HG03103 (cell line): ENCODE data around the gene TRIO.
A peak's percentile ranks its signal among the peaks of the same experiment; 100 is the strongest.
"Not testable (repeated sequence)": the region's sequence is repeated elsewhere in the genome, so short reads cannot be mapped to it uniquely, and the experiment has no call there.

ENCODE experiments used
- ATAC-seq: cut with Tn5 transposase; IDR thresholded peaks from one replicate; pipeline ENCODE4 v1.9.1; 2021; ENCODE audit warnings: low read depth; ENCODE audit not compliant: unreplicated experiment

TRIO gene

GRCh38 chr5:14142827-14143545 is at the start of gene TRIO:
TRIO (plus strand) TSS chr5:14143342; CDS start chr5:14143726, 384 bp downstream.
- ATAC-seq: peak; percentile 35

DNA sequence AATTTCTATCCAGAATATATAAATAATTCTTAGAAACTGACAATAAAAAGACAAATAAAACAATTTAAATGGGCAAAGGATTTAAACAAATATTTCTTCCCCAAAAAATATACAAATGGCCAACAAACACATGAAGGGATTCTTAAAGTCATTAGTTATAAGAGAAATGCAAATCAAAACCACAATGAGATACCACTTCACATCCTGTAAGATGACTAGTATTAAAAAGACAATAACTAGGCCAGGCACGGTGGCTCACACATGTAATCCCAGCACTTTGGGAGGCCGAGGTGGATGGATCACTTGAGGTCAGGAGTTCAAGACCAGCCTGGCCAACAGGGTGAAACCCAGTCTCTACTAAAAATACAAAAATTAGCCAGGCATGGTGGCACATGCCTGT is 45.8 kb upstream of the TRIO start:
- ATAC-seq: not testable (repeated sequence)

DNA sequence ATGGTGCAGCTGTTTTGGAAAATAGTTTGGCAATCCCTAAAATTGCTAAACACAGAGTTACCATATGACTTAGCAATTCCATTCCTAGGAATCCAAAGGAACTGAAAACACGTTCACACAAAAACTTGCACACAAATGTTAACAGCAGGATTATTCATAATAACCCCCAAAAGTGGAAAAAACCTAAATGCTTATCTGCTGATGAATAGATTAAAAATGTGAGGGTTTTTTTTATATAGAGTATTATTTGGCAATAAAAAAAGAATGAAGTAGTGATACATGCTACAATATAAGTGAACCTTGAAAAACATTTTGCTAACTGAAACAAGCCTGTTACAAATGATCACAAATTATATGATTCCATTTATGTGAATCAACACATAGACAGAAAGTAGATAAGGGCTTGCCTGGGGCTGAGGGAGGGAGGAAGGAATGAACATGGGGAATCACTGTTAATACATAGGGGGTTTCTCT is 45.1 kb upstream of the TRIO start:
- no peak for ATAC-seq

- ATAC-seq: no peak
Measured at GRCh38 chr5:14100281-14100680, 42.9 kb upstream of the TRIO start.

- no peak for ATAC-seq
Measured at GRCh38 chr5:14101922-14102321, 41.2 kb upstream of the TRIO start.

DNA sequence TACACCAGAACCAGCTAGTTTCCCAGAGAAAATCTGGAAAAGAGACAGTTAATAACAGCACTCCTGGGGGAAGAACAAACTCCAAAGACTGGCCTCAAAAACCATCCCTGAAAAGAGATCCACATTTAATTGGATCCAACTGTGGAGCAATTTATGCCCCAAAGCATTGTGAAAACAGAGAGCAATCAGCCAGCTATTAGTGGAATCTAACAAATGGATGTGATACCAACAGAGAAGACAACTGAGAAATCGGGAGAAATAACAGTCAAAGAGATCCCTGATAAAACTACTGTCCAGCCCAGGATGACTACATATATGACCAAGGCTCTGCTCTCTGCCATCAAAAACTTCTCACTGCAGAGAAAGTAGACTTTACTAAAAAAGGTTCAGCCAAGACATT is 40.5 kb upstream of the TRIO start:
- no peak for ATAC-seq

- no peak for ATAC-seq
Measured at GRCh38 chr5:14105718-14106410, 37.3 kb upstream of the TRIO start.

DNA sequence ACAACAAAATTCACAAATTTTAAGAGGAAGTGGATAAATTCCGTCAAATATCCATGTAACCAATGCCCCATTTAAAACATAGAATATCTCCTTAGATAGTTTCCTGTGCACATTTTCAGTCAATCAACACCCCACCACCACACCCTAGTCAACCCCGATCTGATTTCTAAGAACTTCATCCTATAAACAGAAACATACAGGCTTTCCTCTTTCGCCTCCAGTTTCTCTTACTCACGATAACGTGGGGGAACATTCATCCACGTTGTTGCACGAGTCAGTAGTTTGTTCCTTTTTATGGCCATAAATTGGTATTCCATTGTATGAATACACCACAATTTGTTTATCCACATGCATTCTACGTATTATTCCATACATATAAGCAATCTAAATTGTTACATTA is 35.6 kb upstream of the TRIO start:
- ATAC-seq: no peak

DNA sequence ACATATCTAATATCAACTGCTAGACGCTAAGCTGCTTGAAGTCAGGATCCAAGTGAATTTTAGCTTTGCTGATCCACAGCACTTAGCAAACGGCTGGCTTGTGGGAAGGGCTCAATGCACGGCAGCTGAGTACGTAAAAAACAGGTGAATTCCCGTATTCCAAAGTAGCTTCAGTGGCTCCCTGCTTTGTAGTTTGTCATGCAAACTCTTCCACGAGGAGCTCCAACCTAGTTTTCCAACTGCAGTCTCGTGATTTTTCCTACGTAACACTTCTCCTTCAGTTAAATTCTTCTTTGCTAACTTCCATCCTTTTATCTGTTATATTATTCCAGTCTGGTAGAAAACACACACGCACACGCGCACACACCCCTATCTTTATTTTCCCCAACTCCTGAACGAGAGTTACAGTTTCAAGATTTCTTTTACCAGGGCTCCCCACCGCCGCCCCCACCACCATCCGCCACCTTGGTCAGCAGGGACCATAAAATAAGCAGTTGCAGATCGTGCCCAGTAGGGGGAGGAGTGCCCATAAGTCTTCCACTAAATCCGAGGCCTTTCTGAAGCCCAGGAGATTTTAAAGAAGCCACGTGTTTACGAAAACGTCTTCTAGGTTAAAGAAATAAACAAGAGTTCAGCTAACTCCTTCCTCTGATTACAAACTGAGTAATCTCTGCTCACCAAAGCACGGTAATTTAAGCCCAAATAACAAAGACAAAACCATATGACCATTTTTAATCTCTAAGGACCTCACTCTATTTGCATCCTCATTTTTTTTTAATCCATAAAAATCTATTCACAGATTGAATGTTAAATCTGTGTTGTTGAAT is 34.8 kb upstream of the TRIO start:
- peak; percentile 58 for ATAC-seq

DNA sequence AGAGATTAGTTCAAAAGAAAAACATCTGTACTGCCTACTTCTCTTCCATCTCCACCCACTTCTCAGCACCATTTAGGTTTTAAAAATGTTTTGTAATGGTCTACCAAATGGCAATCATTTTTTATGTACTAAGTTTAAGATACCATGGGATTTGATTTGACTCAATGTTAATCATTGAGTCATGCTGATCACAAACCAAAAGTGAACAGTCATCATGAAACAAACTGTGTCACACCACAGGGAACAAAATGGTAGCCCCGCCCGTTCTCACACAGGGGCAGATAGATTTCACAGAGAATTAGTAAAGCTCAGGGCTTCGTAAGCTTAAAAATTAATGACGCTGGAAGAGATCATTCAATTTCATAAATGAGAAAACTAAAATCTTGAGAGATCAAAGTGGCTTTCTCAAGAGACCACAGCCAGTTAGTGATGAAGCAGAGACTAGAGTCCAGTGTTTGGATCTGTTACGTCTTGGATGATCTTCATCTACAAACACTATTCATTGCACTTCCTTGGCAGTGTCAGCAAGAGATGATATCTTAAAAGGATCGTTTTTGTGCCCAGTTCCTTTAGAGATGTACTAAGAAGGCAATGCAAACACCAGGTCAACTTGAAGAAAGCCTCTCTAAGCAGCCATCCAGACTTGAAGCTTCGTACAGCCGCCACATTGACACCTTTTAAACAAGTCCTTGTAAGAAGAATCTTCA is 33.9 kb upstream of the TRIO start:
- peak; percentile 82 for ATAC-seq

DNA sequence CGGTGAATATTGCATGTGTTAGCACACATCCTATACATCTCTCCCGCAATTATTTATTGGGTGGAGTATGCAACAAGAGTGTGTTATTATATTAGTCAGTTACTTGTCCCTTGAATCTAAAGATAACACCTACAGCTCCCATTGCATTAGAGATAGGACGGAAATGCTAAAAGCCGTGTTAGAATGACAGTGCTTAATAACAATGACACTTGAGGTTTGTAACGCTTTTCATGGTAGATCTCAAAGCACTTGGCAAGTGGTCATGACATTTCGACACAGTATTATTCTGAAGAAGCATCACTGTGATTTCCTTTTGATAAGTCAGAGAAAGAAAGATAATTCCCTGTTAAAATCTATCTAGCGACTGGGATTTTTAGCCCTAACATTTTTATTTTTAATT is 33.4 kb upstream of the TRIO start:
- no peak for ATAC-seq

DNA sequence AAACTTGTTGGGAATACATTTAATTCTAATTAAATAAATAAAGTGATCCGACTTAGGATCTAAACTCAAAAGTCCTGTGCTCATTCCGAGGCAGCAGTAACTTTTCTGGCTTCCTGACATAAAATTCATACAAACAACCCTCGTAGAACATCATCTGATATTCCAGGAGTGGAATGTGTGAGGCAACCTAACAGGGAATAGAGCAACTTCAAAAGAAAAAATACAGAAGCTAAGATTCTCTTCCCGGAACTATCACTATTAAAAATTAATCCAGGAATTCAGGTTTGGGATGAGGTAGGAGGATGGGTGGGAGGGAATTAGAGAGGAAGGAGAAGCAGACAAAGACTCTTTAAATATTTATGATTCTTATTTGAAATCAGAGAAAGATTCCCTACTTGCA is 32.9 kb upstream of the TRIO start:
- no peak for ATAC-seq

DNA sequence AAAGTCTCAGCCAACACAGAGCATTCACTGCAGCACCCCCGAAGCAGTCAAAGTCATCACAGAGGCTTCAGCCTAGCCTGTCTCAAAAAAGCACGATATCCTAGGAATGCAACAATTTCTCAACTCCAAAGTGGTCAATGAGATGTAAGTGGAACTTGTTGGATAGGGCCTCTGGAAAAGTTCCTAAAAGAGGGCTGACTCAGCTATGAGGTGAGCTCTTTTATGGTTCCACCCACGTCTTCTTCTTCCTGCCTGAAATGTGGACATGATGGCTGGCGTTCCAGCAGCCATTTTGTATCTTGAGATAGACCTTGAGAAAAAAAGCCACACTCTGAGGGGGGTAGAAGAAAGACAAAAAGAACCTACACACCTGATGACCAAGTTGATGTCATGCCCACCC is 32.5 kb upstream of the TRIO start:
- no peak for ATAC-seq

- no peak for ATAC-seq
Measured at GRCh38 chr5:14112998-14113652, 30.0 kb upstream of the TRIO start.

DNA sequence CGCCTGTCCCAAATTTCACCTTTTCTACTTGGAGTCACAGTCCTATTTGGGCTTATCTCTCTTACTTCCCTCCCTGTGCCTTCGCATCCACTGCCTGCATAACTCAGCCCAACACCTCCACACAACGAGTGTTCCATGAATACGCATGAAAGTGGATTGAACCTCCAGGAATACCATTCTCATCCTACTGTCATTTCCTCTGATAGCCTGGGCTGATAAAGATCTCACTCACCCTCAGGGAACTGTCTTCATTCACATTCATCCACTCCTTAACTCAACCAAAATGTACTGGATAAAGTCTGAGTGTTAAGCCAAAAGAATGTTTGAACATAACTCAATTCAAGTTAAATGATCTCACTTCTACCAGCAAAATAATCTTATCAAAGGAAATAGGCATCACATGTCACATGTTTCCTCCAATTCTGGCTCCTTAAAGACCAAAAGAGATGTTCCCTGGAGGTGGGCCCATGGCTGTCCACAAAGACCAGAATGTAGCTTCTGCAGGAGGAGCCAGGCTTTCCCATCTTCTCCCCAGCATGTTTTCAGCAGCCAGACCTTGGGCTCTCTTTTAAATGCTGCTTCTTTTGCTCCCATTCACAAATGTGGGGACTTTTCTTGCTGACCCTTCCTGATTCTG is 28.4 kb upstream of the TRIO start:
- no peak for ATAC-seq

DNA sequence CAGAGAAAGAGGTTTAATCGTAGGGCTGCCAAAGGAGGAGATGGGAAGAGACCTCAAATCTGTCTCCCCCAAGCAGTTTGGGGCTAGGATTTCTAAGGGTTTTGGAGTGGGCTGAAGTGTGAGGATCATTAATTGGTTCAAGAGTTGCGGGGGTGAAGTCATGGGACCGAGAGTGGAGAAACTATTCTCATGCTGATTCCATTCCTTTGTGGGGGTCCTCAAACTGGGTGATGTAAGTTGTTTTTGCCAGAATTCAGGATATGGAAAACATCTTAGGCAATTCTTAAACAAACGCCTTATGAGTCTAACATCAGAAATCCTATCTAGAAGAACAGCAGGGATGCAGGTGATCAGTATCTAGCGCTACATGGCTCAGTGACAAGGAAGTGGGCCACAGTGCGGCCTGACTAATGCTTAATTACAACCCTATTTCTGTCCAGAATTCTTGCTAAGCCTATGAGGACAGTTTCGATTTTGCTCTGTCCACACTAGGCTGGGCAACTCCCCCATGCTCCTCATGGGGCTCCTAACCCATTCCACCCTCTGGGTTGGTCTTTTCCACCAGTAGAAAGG is 27.7 kb upstream of the TRIO start:
- ATAC-seq: no peak

- no peak for ATAC-seq
Measured at GRCh38 chr5:14118551-14119320, 24.4 kb upstream of the TRIO start.

DNA sequence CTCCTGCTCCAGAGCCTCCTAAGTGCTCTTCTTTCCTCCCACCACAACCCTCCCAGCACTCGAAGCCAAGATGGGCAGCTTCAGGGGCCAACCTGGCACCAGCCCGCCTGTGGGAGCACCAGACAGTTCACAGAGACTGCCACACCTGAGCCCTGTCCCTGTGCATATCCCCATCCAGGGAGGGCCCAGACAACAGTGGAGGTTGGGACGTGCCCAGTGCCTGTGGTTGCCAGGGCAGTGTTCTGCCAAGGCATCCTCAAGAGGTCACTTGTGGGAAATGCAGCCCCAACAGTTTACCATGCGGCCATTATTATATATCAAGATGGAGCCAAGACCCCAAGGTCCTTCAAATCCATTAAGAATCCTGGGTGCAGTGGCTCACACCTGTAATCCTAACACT is 23.0 kb upstream of the TRIO start:
- no peak for ATAC-seq

GRCh38 chr5:14121552-14121951 is 21.6 kb upstream of the TRIO start:
- no peak for ATAC-seq
